SK-N-SH treated with all-trans-retinoic acid at 6 μM for 48 hours (cell line): ENCODE measurements around the gene RAB27A.

ENCODE experiments used
- ATAC-seq: fragments of 200-7000 bp; cut with Tn5 transposase; 3 replicates; pipeline ENCODE4 v1.9.1; 2020; ENCODE audit warnings: mild to moderate bottlenecking, moderate library complexity
- BACH2 ChIP-seq: fragments of 250-450 bp; sonication (Bioruptor Pico); IDR thresholded peaks from 2 replicates; pipeline ENCODE4 v1.9.0; 2021; ENCODE audit warnings: mild to moderate bottlenecking, borderline replicate concordance
- CREB5 ChIP-seq: fragments of 250-450 bp; sonication (Bioruptor Pico); IDR thresholded peaks from 2 replicates; pipeline ENCODE4 v1.5.1; 2020; ENCODE audit warnings: low read depth, mild to moderate bottlenecking, moderate library complexity
- CSRNP3 ChIP-seq: fragments of 250-450 bp; sonication (Bioruptor Pico); IDR thresholded peaks from 2 replicates; pipeline ENCODE4 v1.5.1; 2021; ENCODE audit warnings: mild to moderate bottlenecking, moderate library complexity
- ESRRG ChIP-seq: fragments of 250-450 bp; sonication (Bioruptor Pico); IDR thresholded peaks from 2 replicates; pipeline ENCODE4 v1.6.1; 2021; ENCODE audit warnings: mild to moderate bottlenecking
- GLIS3 ChIP-seq: fragments of 250-450 bp; sonication (Bioruptor Pico); IDR thresholded peaks from 2 replicates; pipeline ENCODE4 v1.5.0; 2020; ENCODE audit warnings: mild to moderate bottlenecking, moderate library complexity
- ISL1 ChIP-seq: fragments of 250-450 bp; sonication (Bioruptor Pico); IDR thresholded peaks from 2 replicates; pipeline ENCODE4 v2.1.2; 2022; ENCODE audit warnings: mild to moderate bottlenecking, moderate library complexity
- OSR1 ChIP-seq: fragments of 250-450 bp; sonication (Bioruptor Pico); IDR thresholded peaks from 2 replicates; pipeline ENCODE4 v1.8.0; 2022; ENCODE audit warnings: moderate library complexity, mild to moderate bottlenecking, inconsistent platforms
- PATZ1 ChIP-seq: fragments of 250-450 bp; sonication (Bioruptor Pico); IDR thresholded peaks from 2 replicates; pipeline ENCODE4 v1.8.0; 2020; ENCODE audit warnings: mild to moderate bottlenecking, moderate library complexity, borderline replicate concordance
- POU6F1 ChIP-seq: fragments of 250-450 bp; sonication (Bioruptor Pico); IDR thresholded peaks from 2 replicates; pipeline ENCODE4 v1.8.0; 2021; ENCODE audit warnings: low read depth, mild to moderate bottlenecking, moderate library complexity, borderline replicate concordance
- PPARA ChIP-seq: fragments of 250-450 bp; sonication (Bioruptor Pico); IDR thresholded peaks from 2 replicates; pipeline ENCODE4 v1.5.0; 2020; ENCODE audit warnings: mild to moderate bottlenecking, borderline replicate concordance
- RARB ChIP-seq: fragments of 250-450 bp; sonication (Bioruptor Pico); IDR thresholded peaks from 2 replicates; pipeline ENCODE4 v1.8.0; 2021; ENCODE audit warnings: mild to moderate bottlenecking, moderate library complexity
- SNAI2 ChIP-seq: fragments of 250-450 bp; sonication (Bioruptor Pico); IDR thresholded peaks from 2 replicates; pipeline ENCODE4 v1.5.0; 2020; ENCODE audit warnings: mild to moderate bottlenecking, moderate library complexity
- TCF4 ChIP-seq: fragments of 250-450 bp; sonication (Bioruptor Pico); IDR thresholded peaks from 2 replicates; pipeline ENCODE4 v1.8.0; 2021; ENCODE audit warnings: mild to moderate bottlenecking, moderate library complexity, borderline replicate concordance
- TOX ChIP-seq: fragments of 250-450 bp; sonication (Bioruptor Pico); IDR thresholded peaks from 2 replicates; pipeline ENCODE4 v1.8.0; 2021; ENCODE audit warnings: mild to moderate bottlenecking, moderate library complexity, borderline replicate concordance
- TSHZ2 ChIP-seq: fragments of 250-450 bp; sonication (Bioruptor Pico); IDR thresholded peaks from 2 replicates; pipeline ENCODE4 v1.5.0; 2020; ENCODE audit warnings: mild to moderate bottlenecking, moderate library complexity
- ZFP3 ChIP-seq: fragments of 250-450 bp; sonication (Bioruptor Pico); IDR thresholded peaks from 2 replicates; pipeline ENCODE4 v1.5.0; 2020; ENCODE audit warnings: mild to moderate bottlenecking, moderate library complexity
- ZFP30 ChIP-seq: fragments of 450-650 bp; formaldehyde crosslinking; IDR thresholded peaks from 2 replicates; pipeline ENCODE4 v1.5.0; 2022; ENCODE audit warnings: mild to moderate bottlenecking, moderate library complexity
- ZNF565 ChIP-seq: fragments of 450-650 bp; formaldehyde crosslinking; conservative IDR thresholded peaks from 2 replicates; pipeline ENCODE4 v1.5.0; 2020; ENCODE audit warnings: low read depth, mild to moderate bottlenecking, moderate library complexity
- ZNF70 ChIP-seq: fragments of 450-650 bp; formaldehyde crosslinking; IDR thresholded peaks from 2 replicates; pipeline ENCODE4 v1.5.0; 2020; ENCODE audit warnings: mild to moderate bottlenecking, moderate library complexity
- ZNF8 ChIP-seq: fragments of 450-650 bp; formaldehyde crosslinking; IDR thresholded peaks from 2 replicates; pipeline ENCODE4 v1.5.0; 2020; ENCODE audit warnings: mild to moderate bottlenecking, moderate library complexity

RAB27A gene

GRCh38 chr15:55255714-55256113 lies 33.9 kb downstream of the RAB27A start (continued):
- TF ChIP-seq POU6F1 (CRISPR knock-in tag): no peak
- no peak for TF ChIP-seq TSHZ2 (CRISPR knock-in tag)
- no peak for TF ChIP-seq ISL1 (CRISPR knock-in tag)
- no peak for TF ChIP-seq SNAI2 (CRISPR knock-in tag)
- no peak for TF ChIP-seq RARB (CRISPR knock-in tag)
- TF ChIP-seq GLIS3 (CRISPR knock-in tag): no peak
- no peak for TF ChIP-seq CSRNP3 (CRISPR knock-in tag)

- no peak for ATAC-seq
- TF ChIP-seq CREB5 (CRISPR knock-in tag) (no peak), CSRNP3 (CRISPR knock-in tag) (no peak), ZNF70 (CRISPR knock-in tag) (no peak), SNAI2 (CRISPR knock-in tag) (no peak), ZFP3 (CRISPR knock-in tag) (no peak), PATZ1 (CRISPR knock-in tag) (no peak), GLIS3 (CRISPR knock-in tag) (no peak), TCF4 (no peak), BACH2 (CRISPR knock-in tag) (no peak), ESRRG (CRISPR knock-in tag) (no peak), OSR1 (CRISPR knock-in tag) (no peak), ZNF565 (CRISPR knock-in tag) (no peak), ZFP30 (no peak), PPARA (CRISPR knock-in tag) (no peak), RARB (CRISPR knock-in tag) (no peak), POU6F1 (CRISPR knock-in tag) (no peak), ZNF8 (no peak), TOX (no peak)
These were observed 34.5 kb downstream of the RAB27A start for GRCh38 chr15:55254916-55255679.
